ENCODE data around the gene CCDC27. TPM values are rescaled to one million over a fixed set of nuclear protein-coding genes. Genes with fewer than 3 reads are reported as not detected.
A peak's percentile ranks its signal among the peaks of the same experiment; 100 is the strongest.

The CCDC27 gene
- total and polyA plus RNA-seq, 2 of the 13 experiments (the other 11 are each of a cell fraction or from before 2014, with no cell fraction given) = not detected

DNA sequence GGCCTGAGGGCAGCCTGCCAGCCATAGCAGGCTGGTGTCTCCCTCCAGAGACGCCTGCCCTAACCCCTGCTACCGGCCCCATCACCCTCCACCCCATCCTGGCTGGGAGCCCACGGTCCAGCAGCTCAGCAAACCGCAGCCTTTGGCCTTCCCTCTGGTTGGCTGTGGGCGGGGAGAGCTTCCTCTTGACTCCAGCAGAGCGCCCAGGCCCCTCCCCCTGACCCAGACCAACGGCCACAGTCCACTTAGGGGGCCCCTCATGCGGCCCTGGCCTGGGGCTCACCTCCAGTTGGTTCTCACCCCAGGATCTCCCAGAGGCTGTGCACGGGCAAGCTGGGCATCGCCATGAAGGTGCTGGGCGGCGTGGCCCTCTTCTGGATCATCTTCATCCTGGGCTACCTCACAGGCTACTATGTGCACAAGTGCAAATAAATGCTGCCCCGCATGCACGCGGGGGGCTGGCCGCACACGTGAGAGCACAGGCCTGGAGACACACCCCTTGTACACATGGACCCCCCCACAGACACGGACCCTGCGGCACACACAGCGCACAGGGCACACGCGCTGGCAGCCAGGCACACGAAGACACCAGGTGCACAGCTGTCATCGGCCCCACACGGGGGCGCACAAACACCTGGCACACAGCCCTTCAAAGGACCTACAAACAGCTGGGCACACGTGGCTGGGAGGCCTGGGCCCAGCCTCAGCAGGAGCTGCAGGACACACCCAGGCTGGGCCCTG is 23.4 kb downstream of the CCDC27 start:
- H3K4me3 ChIP-seq (replicated peaks in 1 of 3; ENCODE audit: insufficient read depth in 1 of 3, low read depth in 2 of 3, low read length in 3 of 3) = peak overlapping the region in 2 of 3 experiments; percentile 89 to 90; a peak in 5 of 6 replicates
- ChIA-PET CTCF (ENCODE audit: low intra/inter-chr PET ratio, low total read pairs) (interaction anchor here (0.8 kb wide), 1 partner anchor 10 kb away, joined by 3 read pairs; no protein-coding TSS in a partner anchor), POLR2A (interaction anchor here (0.7 to 1.6 kb wide), 14 partner anchors 9 to 319 kb away, joined by 3 to 20 read pairs (median 3); partner anchors contain the start of genes CCDC27, CEP104, DFFB and LRRC47)
- no peaks in the 10 kb centered on the region for H3K27me3 ChIP-seq (ENCODE audit: control insufficient read depth in 1 of 2, insufficient read depth in 2 of 2, low read length in 2 of 2)
- in situ Hi-C loops (cut with HindIII; ENCODE audit: extremely low pct_ligation_motif_present, low pct_unique_long_range_greater_than_20kb) (no loop called here), intact Hi-C loops (cut with micrococcal nuclease; ENCODE audit: unreplicated experiment) (loop anchor here (1.0 to 10.0 kb wide), 2 partner anchors 21 to 129 kb away; partner anchors contain the start of genes C1orf174 and LRRC47)
- H3K79me2 ChIP-seq (ENCODE audit: insufficient read depth, low read length) = peaks cover 18% of the 10 kb centered on the region
- H2AFZ ChIP-seq (ENCODE audit: low read length) = no peak overlapping the region
- ATAC-seq = peak; percentile 62
- FAIRE-seq = peak; percentile 67
- no peaks in the 10 kb centered on the region for H4K20me1 ChIP-seq (ENCODE audit: insufficient read depth, low read length)
- peak overlapping the region; percentile 66 for H3K9ac ChIP-seq (ENCODE audit: insufficient read depth, low read depth, low read length)
- no peaks in the 10 kb centered on the region for H3K9me3 ChIP-seq (ENCODE audit: low read length)
- BruUV-seq (replicated peaks) = no TSS peak
- H3K27ac ChIP-seq (ENCODE audit: extremely low read length, insufficient read depth, low read length) = peak overlapping the region; percentile 86
- H3K36me3 ChIP-seq (replicated peaks in 1 of 2; ENCODE audit: control insufficient read depth in 1 of 2, insufficient read depth in 2 of 2, low read length in 2 of 2) = peaks cover 3 to 8% of the 10 kb centered on the region in 2 experiments; a peak in 3 of 5 replicates
- WGBS (ENCODE audit: low lambda C conversion rate) = no CpG with 5 or more reads among the region's 27 CpGs
- H3K4me2 ChIP-seq (ENCODE audit: low read depth, low read length) = peak overlapping the region; percentile 93
- H3K4me1 ChIP-seq (ENCODE audit: insufficient read depth, low read length) = peaks cover 54% of the 10 kb centered on the region
- DNase-seq (ENCODE audit: low spot score) = peak; percentile 94
- TF ChIP-seq, protein P1, sequence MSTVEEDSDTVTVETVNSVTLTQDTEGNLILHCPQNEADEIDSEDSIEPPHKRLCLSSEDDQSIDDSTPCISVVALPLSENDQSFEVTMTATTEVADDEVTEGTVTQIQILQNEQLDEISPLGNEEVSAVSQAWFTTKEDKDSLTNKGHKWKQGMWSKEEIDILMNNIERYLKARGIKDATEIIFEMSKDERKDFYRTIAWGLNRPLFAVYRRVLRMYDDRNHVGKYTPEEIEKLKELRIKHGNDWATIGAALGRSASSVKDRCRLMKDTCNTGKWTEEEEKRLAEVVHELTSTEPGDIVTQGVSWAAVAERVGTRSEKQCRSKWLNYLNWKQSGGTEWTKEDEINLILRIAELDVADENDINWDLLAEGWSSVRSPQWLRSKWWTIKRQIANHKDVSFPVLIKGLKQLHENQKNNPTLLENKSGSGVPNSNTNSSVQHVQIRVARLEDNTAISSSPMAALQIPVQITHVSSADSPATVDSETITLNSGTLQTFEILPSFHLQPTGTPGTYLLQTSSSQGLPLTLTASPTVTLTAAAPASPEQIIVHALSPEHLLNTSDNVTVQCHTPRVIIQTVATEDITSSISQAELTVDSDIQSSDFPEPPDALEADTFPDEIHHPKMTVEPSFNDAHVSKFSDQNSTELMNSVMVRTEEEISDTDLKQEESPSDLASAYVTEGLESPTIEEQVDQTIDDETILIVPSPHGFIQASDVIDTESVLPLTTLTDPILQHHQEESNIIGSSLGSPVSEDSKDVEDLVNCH (CRISPR knock-in tag; IDR thresholded peaks at IDR 0.05) = peak; percentile 43; the same call in 1 of the 2 replicates
- TF ChIP-seq MED8 (CRISPR knock-in tag; IDR thresholded peaks at IDR 0.05; ENCODE audit: insufficient replicate concordance) (peak; percentile 35), MBNL3 (CRISPR knock-in tag; conservative IDR thresholded peaks at IDR 0.05) (no peak), ZNF235 (CRISPR knock-in tag; IDR thresholded peaks at IDR 0.05; ENCODE audit: borderline replicate concordance) (no peak), KLF11 (CRISPR knock-in tag; IDR thresholded peaks at IDR 0.05) (0 out of 2 replicates have a peak, but pooled peaks have one; percentile 21), CREB3 (CRISPR knock-in tag; IDR thresholded peaks at IDR 0.05) (peak; percentile 90; the same call in 1 of the 2 replicates), ZNF646 (CRISPR knock-in tag; IDR thresholded peaks at IDR 0.05) (no peak), ZNF550 (CRISPR knock-in tag; IDR thresholded peaks at IDR 0.05; ENCODE audit: borderline replicate concordance) (no peak), ZNF572 (CRISPR knock-in tag; IDR thresholded peaks at IDR 0.05) (peak; percentile 93; the same call in 1 of the 2 replicates), SMARCC2 (IDR thresholded peaks at IDR 0.05) (no peak), SYNCRIP (IDR thresholded peaks at IDR 0.05; ENCODE audit: insufficient read depth, low read depth, low read length) (no peak), TP53 (CRISPR knock-in tag; conservative IDR thresholded peaks at IDR 0.05) (no peak; the same call in 1 of the 2 replicates), FIP1L1 (IDR thresholded peaks at IDR 0.05; ENCODE audit: borderline replicate concordance, insufficient read depth, low read depth, low read length) (0 out of 2 replicates have a peak, but pooled peaks have one; percentile 33)
